Endothelial cell of umbilical vein (primary cell): Measurements from ENCODE around the gene CACNA2D3. TPM values are rescaled to one million over a fixed set of nuclear protein-coding genes. Genes with fewer than 3 reads are reported as not detected.

Experiments used
- BruUV-seq: library from RNA; stranded (reverse); fragments of 400-500 nt; replicated peaks from 2 replicates; lab custom pipeline; 2021; lab: Mats Ljungman, UMichigan
- CTCF ChIA-PET: fragments of 300-600, 350-600 bp; sonication (Branson Sonifier 250); formaldehyde crosslinking; loops from one replicate; lab custom pipeline; 2021; ENCODE audit warnings: antibody characterized with exemption, inconsistent platforms; lab: Charles Lee
- POLR2A ChIA-PET: fragments of 300-600, 350-600 bp; sonication (Branson Sonifier 250); formaldehyde crosslinking; loops from one replicate; lab custom pipeline; 2021; ENCODE audit warnings: antibody characterized with exemption, inconsistent platforms; lab: Charles Lee
- DNase-seq: peaks from one replicate; pipeline ENCODE4 v3.0.0-alpha.2; 2011; ENCODE audit warnings: low read depth, low spot score
- FAIRE-seq: peaks from 2 replicates; lab custom pipeline; 2011; peaks lifted over from hg19 to GRCh38; lab: Jason Lieb, UNC
- H2AFZ ChIP-seq: 2 replicates; pipeline ENCODE4 v1.6.0; 2012; ENCODE audit warnings: low read depth, low read length, control low read depth, inconsistent platforms
- H3K27ac ChIP-seq: 2 replicates; pipeline ENCODE4 v1.5.1; 2011; ENCODE audit warnings: low read depth, mild to moderate bottlenecking, control low read depth, low read length, moderate library complexity; ENCODE audit not compliant: insufficient read depth
- H3K27me3 ChIP-seq, 2 experiments: 2 replicates each; pipeline versions ENCODE4 v1.6.0 to v1.6.1; 2011; ENCODE audit warnings: low read length in 2 of 2, mixed read lengths in 1 of 2; ENCODE audit not compliant: control insufficient read depth in 2 of 2, insufficient read depth in 2 of 2
- H3K36me3 ChIP-seq, 2 experiments: 2 replicates in 1 of 2; 3 replicates in 1 of 2; pipeline ENCODE4 v1.5.1; 2011; ENCODE audit warnings: low read length in 2 of 2, mild to moderate bottlenecking in 1 of 2, moderate library complexity in 1 of 2; ENCODE audit not compliant: control insufficient read depth in 2 of 2, insufficient read depth in 2 of 2; ENCODE audit errors: extremely low read depth in 1 of 2
- H3K4me1 ChIP-seq: 3 replicates; pipeline ENCODE4 v1.5.1; 2011; ENCODE audit warnings: mild to moderate bottlenecking, low read length; ENCODE audit not compliant: control insufficient read depth, insufficient read depth; ENCODE audit errors: extremely low read depth
- H3K4me2 ChIP-seq: 2 replicates; pipeline ENCODE4 v1.6.1; 2011; ENCODE audit warnings: low read length, control low read depth, mixed read lengths; ENCODE audit not compliant: insufficient read depth
- H3K4me3 ChIP-seq, 3 experiments: fragments of 200-600 bp in 1 of 3; sonication (generic), shearing (Covaris generic) in 1 of 3; replicated peaks in 1 of 3; 2 replicates each; pipeline ENCODE4 v1.5.1; 2011 to 2016; ENCODE audit warnings: control low read depth in 3 of 3, low read length in 3 of 3, mild to moderate bottlenecking in 2 of 3, inconsistent platforms in 1 of 3, low read depth in 1 of 3, moderate library complexity in 1 of 3; ENCODE audit not compliant: insufficient read depth in 1 of 3
- H3K79me2 ChIP-seq: 2 replicates; pipeline ENCODE4 v1.6.0; 2012; ENCODE audit warnings: low read length, inconsistent platforms; ENCODE audit not compliant: control insufficient read depth, insufficient read depth
- H3K9ac ChIP-seq: replicated peaks from 2 replicates; pipeline ENCODE3; 2011; ENCODE audit warnings: low read length, control low read depth; ENCODE audit not compliant: insufficient read depth; ENCODE audit errors: extremely low read depth
- H3K9me1 ChIP-seq: replicated peaks from 3 replicates; pipeline ENCODE4 v1.6.0; 2011; ENCODE audit warnings: mild to moderate bottlenecking, low read length; ENCODE audit not compliant: control insufficient read depth, insufficient read depth; ENCODE audit errors: extremely low read depth
- H3K9me3 ChIP-seq: replicated peaks from 2 replicates; pipeline ENCODE4 v1.5.1; 2012; ENCODE audit warnings: low read length, inconsistent platforms; ENCODE audit not compliant: control insufficient read depth, insufficient read depth
- H4K20me1 ChIP-seq: replicated peaks from 2 replicates; pipeline ENCODE3; 2011; ENCODE audit warnings: mild to moderate bottlenecking, low read length; ENCODE audit not compliant: control insufficient read depth, insufficient read depth; ENCODE audit errors: extremely low read depth
- CTCF ChIP-seq, 2 donors: IDR thresholded peaks; 1 replicate in 1 of 2; 2 replicates in 1 of 2; pipeline ENCODE4 v1.5.1; 2011; ENCODE audit warnings: low read length in 2 of 2, mild to moderate bottlenecking in 2 of 2, moderate library complexity in 2 of 2, control low read depth in 1 of 2, inconsistent platforms in 1 of 2, low read depth in 1 of 2; ENCODE audit not compliant: insufficient read depth in 1 of 2; ENCODE audit errors: extremely low read depth in 1 of 2
- EZH2 ChIP-seq: IDR thresholded peaks from 2 replicates; pipeline ENCODE4 v1.6.1; 2012; ENCODE audit warnings: borderline replicate concordance, low read depth, mild to moderate bottlenecking, moderate library complexity, low read length, inconsistent platforms; ENCODE audit not compliant: severe bottlenecking
- FOS ChIP-seq: IDR thresholded peaks from 2 replicates; pipeline ENCODE4 v1.6.1; 2011; ENCODE audit warnings: mild to moderate bottlenecking, low read length, moderate library complexity, borderline replicate concordance; ENCODE audit not compliant: insufficient read depth
- GATA2 ChIP-seq: IDR thresholded peaks from 2 replicates; pipeline ENCODE4 v1.7.0; 2011; ENCODE audit warnings: low read depth, mild to moderate bottlenecking, moderate library complexity, mixed read lengths, low read length; ENCODE audit not compliant: insufficient read length, insufficient read depth
- JUN ChIP-seq: IDR thresholded peaks from 2 replicates; pipeline ENCODE4 v1.6.1; 2011; ENCODE audit warnings: borderline replicate concordance, low read depth; ENCODE audit not compliant: insufficient read length, insufficient read depth
- MAX ChIP-seq: IDR thresholded peaks from 2 replicates; pipeline ENCODE4 v1.6.1; 2011; ENCODE audit not compliant: insufficient read depth, insufficient read length
- MYC ChIP-seq: IDR thresholded peaks from one replicate; pipeline ENCODE4 v1.6.1; 2011; ENCODE audit warnings: mild to moderate bottlenecking, low read depth, low read length
- POLR2A ChIP-seq: IDR thresholded peaks from 2 replicates; pipeline ENCODE4 v1.6.1; 2012; ENCODE audit warnings: low read depth, mild to moderate bottlenecking, control low read depth, low read length
- POLR2AphosphoS5 ChIP-seq: IDR thresholded peaks from 2 replicates; pipeline ENCODE4 v1.6.1; 2012; ENCODE audit warnings: low read depth, mild to moderate bottlenecking, control low read depth, low read length, moderate library complexity; ENCODE audit not compliant: insufficient read depth
- dilution Hi-C: fragments of 300-500 bp; cut with MboI; formaldehyde crosslinking; loops from one replicate; pipeline ENCODE4 v1.15.0; 2019; ENCODE audit warnings: low sequenced_read_pairs; ENCODE audit not compliant: extremely low pct_ligation_motif_present
- intact Hi-C: fragments of 100-400 bp; cut with micrococcal nuclease; formaldehyde crosslinking; loops from one replicate; pipeline ENCODE4 v1.10.0; 2022
- polyA plus RNA-seq, 4 experiments: library from polyadenylated mRNA; depleted of rRNA in 3 of 4; stranded (reverse) in 3 of 4; unstranded in 1 of 4; fragments of >200 nt; gene quantifications; 2 replicates each; pipeline versions ENCODE4 v1.2.1 to v1.2.3, GENCODE V29; 2011 to 2012; ENCODE audit warnings: missing spikeins in 1 of 4
- total RNA-seq: library from RNA; stranded (reverse); gene quantifications from 2 replicates; pipeline ENCODE4 v1.2.3, GENCODE V29; 2021

Gene CACNA2D3
- total and polyA plus RNA-seq, 2 donors (not counting 3 experiments of a cell fraction or from before 2014, with no cell fraction given), result not detected

GRCh38 chr3:54915976-54916375, 793.6 kb downstream of the CACNA2D3 start:
- intact Hi-C loops (no loop called here), dilution Hi-C loops (no loop called here)
- Histone ChIP-seq H3K9ac (no peak overlapping the region), H3K4me3 (no peak overlapping the region), H3K9me1 (no peaks in the 10 kb centered on the region), H3K36me3 (no peaks in the 10 kb centered on the region), H4K20me1 (no peaks in the 10 kb centered on the region), H3K27ac (no peak overlapping the region), H3K79me2 (no peaks in the 10 kb centered on the region), H3K4me1 (no peaks in the 10 kb centered on the region), H2AFZ (no peak overlapping the region), H3K4me2 (no peak overlapping the region), H3K9me3 (peaks cover 7% of the 10 kb centered on the region), H3K27me3 (no peaks in the 10 kb centered on the region)
- BruUV-seq, result no TSS peak
- TF ChIP-seq EZH2 (no peak), MAX (no peak), MYC (no peak), POLR2A (no peak), CTCF (IDR thresholded peaks at IDR 0.05; ENCODE audit: extremely low read depth in 1 of 2, insufficient read depth in 1 of 2, low read depth in 1 of 2, low read length in 2 of 2) (no peak), GATA2 (no peak), JUN (no peak), FOS (no peak), POLR2AphosphoS5 (no peak)
- no peak for FAIRE-seq
- POLR2A ChIA-PET, result no interaction called here
- CTCF ChIA-PET, result no interaction called here
- DNase-seq, result no peak
